GM06990 (cell line): ENCODE data around the gene ABHD2.

Source experiments
- DNase-seq: peaks from one replicate; pipeline ENCODE4 v3.0.0-alpha.2; 2011; ENCODE audit not compliant: insufficient read length; ENCODE audit errors: extremely low read depth
- H3K27me3 ChIP-seq: replicated peaks from 2 replicates; pipeline ENCODE4 v1.6.0; 2011; ENCODE audit warnings: low read length; ENCODE audit not compliant: control insufficient read depth, insufficient read depth
- H3K36me3 ChIP-seq: 2 replicates; pipeline ENCODE4 v1.5.1; 2011; ENCODE audit warnings: low read length; ENCODE audit not compliant: control insufficient read depth, insufficient read depth
- H3K4me3 ChIP-seq: replicated peaks from 2 replicates; pipeline ENCODE4 v1.5.1; 2011; ENCODE audit warnings: low read depth, mild to moderate bottlenecking, control low read depth, low read length
- CTCF ChIP-seq: IDR thresholded peaks from 2 replicates; pipeline ENCODE4 v1.5.1; 2011; ENCODE audit warnings: low read length, control low read depth, mild to moderate bottlenecking, inconsistent platforms; ENCODE audit not compliant: insufficient read depth, poor library complexity, severe bottlenecking

Gene ABHD2

GRCh38 chr15:89087161-89087829 is 961 bp upstream of the ABHD2 start:
- no peak for TF ChIP-seq CTCF
- peak overlapping the region; percentile 66 for H3K4me3 ChIP-seq
- DNase-seq, result no peak
- H3K27me3 ChIP-seq, result no peaks in the 10 kb centered on the region
- H3K36me3 ChIP-seq, result no peaks in the 10 kb centered on the region

GRCh38 chr15:89088605-89089315 is 504 bp downstream of the ABHD2 start:
- Histone ChIP-seq H3K4me3 (peak overlapping the region; percentile 86), H3K36me3 (no peaks in the 10 kb centered on the region), H3K27me3 (no peaks in the 10 kb centered on the region)
- TF ChIP-seq CTCF, result no peak
- peak; percentile 24 for DNase-seq

- H3K36me3 ChIP-seq, result no peaks in the 10 kb centered on the region
- no peak for TF ChIP-seq CTCF
- no peaks in the 10 kb centered on the region for H3K27me3 ChIP-seq
- DNase-seq, result no peak
- peak overlapping the region; percentile 86 for H3K4me3 ChIP-seq
Measured at GRCh38 chr15:89089316-89090230, 1.3 kb downstream of the ABHD2 start.

GRCh38 chr15:89090791-89091626 is 2.8 kb downstream of the ABHD2 start:
- H3K4me3 ChIP-seq, result peak overlapping the region; percentile 44
- no peak for TF ChIP-seq CTCF

GRCh38 chr15:89091627-89092220 is 3.5 kb downstream of the ABHD2 start:
- no peak for DNase-seq
- TF ChIP-seq CTCF, result no peak
- Histone ChIP-seq H3K4me3 (peak overlapping the region; percentile 44), H3K36me3 (no peaks in the 10 kb centered on the region), H3K27me3 (no peaks in the 10 kb centered on the region)

More at GRCh38 chr15:89090791-89091626, 2.8 kb downstream of the ABHD2 start:
- Histone ChIP-seq H3K36me3 (no peaks in the 10 kb centered on the region), H3K27me3 (no peaks in the 10 kb centered on the region)
- peak; percentile 13 for DNase-seq
